Natural killer cell (primary cell): ENCODE data around the gene SLC12A8. TPM values are rescaled to one million over a fixed set of nuclear protein-coding genes. Genes with fewer than 3 reads are reported as not detected.

Source experiments
- ATAC-seq, 3 donors: fragments of 150-1000 bp in 2 of 3; fragments of 200-7000 bp in 1 of 3; cut with Tn5 transposase; 1 replicate in 1 of 3; 2 replicates in 2 of 3; pipeline ENCODE4 v1.10.0; 2021; ENCODE audit warnings: mild to moderate bottlenecking in 2 of 3, moderate library complexity in 2 of 3
- DNase-seq, 2 donors: peaks; one replicate each; pipeline versions ENCODE4 v3.0.0 to v3.0.0-alpha.2; 2013 to 2021; ENCODE audit warnings: mixed read lengths in 1 of 2
- H3K27ac ChIP-seq: one replicate; pipeline ENCODE4 v1.5.1; 2013; ENCODE audit warnings: mild to moderate bottlenecking, low read length
- H3K27me3 ChIP-seq: one replicate; pipeline ENCODE4 v1.6.1; 2013; ENCODE audit warnings: low read length; ENCODE audit not compliant: control insufficient read depth, insufficient read depth
- H3K36me3 ChIP-seq: one replicate; pipeline ENCODE4 v1.6.1; 2013; ENCODE audit warnings: low read length; ENCODE audit not compliant: control insufficient read depth, insufficient read depth
- H3K4me1 ChIP-seq: one replicate; pipeline ENCODE4 v1.6.1; 2013; ENCODE audit warnings: low read length; ENCODE audit not compliant: control insufficient read depth, insufficient read depth
- H3K4me3 ChIP-seq: one replicate; pipeline ENCODE4 v1.5.1; 2013; ENCODE audit warnings: low read length
- H3K9me3 ChIP-seq: one replicate; pipeline ENCODE4 v1.6.1; 2013; ENCODE audit warnings: low read length; ENCODE audit not compliant: control insufficient read depth, insufficient read depth
- H3K27ac Mint-ChIP-seq, 2 donors: one replicate each; pipeline ENCODE4 v1.8.0; 2022; ENCODE audit warnings: mild to moderate bottlenecking in 2 of 2, mixed read lengths in 2 of 2, moderate library complexity in 1 of 2
- H3K27me3 Mint-ChIP-seq, 2 donors: one replicate each; pipeline ENCODE4 v1.8.0; 2022; ENCODE audit warnings: low read depth in 2 of 2, mixed read lengths in 2 of 2
- H3K36me3 Mint-ChIP-seq: one replicate; pipeline ENCODE4 v1.8.0; 2022; ENCODE audit warnings: mixed read lengths
- H3K4me1 Mint-ChIP-seq, 2 donors: one replicate each; pipeline ENCODE4 v1.8.0; 2022; ENCODE audit warnings: mixed read lengths in 2 of 2
- H3K4me3 Mint-ChIP-seq: one replicate; pipeline ENCODE4 v1.8.0; 2022; ENCODE audit warnings: mild to moderate bottlenecking, moderate library complexity, mixed read lengths
- H3K9me3 Mint-ChIP-seq, 2 donors: one replicate each; pipeline ENCODE4 v1.8.0; 2022; ENCODE audit warnings: mixed read lengths in 2 of 2
- WGBS: methylation state at CpG from one replicate; pipeline ENCODE4 v1.1.7; 2013; ENCODE audit warnings: missing lambda C conversion rate; ENCODE audit not compliant: insufficient coverage; 5-methylcytosine and 5-hydroxymethylcytosine counted together
- intact Hi-C: fragments of 100-400 bp; cut with micrococcal nuclease; formaldehyde crosslinking; loops from one replicate; pipeline ENCODE4 v1.14.2; 2022
- total RNA-seq, 4 donors: library from RNA; stranded (reverse); fragments of 120-200 nt in 1 of 4; gene quantifications; one replicate each; pipeline versions ENCODE4 v1.2.3 to v1.2.4, GENCODE V29; 2013 to 2022
- TF ChIP-seq, protein P1 (sequence below): fragments of 200-600 bp; IDR thresholded peaks from one replicate; pipeline ENCODE4 v1.8.0; 2022; ENCODE audit warnings: antibody characterized with exemption

Gene SLC12A8
- total RNA-seq, 3 donors from 2014 or later (not counting 1 experiment from before 2014, with no cell fraction given), result 0.25 to 1.4 (median 0.61) TPM

DNA sequence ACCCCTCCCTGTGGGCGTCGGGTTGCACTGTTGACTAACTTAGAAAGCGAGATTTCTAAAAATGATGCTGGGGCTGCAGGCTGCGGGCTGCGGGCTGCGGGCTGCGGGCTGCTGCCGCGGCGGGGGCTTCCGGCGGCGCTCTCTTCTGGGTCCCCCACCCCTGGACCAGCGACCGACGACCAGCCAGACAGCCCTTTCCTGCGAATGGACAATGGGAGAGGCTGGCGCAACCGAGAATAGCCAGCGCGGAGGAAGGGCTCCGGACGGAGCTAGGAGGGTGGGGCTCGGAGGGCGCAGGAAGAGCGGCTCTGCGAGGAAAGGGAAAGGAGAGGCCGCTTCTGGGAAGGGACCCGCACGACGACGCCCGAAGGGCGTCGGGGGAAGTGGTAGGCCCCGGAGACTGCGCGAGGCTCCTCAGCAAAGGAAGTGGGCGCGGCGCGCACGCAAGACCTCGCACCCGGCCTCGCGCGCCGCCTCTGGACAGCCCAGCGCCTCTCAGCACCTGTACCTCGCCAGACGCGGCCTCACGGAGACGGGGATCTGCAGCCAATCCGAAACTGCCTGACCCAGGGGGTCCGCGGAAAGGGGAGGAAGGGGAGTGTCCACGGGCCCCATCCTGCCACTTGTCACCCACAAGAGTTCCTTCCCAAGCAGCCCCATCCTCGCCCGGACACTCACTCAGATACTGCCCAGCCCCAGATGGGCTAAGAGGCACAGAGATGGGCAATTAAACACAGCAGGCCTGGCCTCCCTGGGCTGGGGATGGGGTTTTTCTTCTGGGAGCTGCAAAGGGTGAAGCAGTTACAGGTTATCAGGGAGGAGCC lies 70.7 kb downstream of the SLC12A8 start:
- intact Hi-C loops, result loop anchor here (1.0 to 10.0 kb wide), 5 partner anchors 90 to 293 kb away; partner anchors contain the start of gene ZNF148
- Mint-ChIP-seq H3K27me3 (no peaks in the 10 kb centered on the region), H3K9me3 (no peaks in the 10 kb centered on the region), H3K36me3 (no peaks in the 10 kb centered on the region), H3K4me3 (peak overlapping the region; percentile 86), H3K27ac (peak overlapping the region; percentile 84 to 95), H3K4me1 (peaks cover 46 to 66% of the 10 kb centered on the region in 2 donors)
- TF ChIP-seq, protein P1, sequence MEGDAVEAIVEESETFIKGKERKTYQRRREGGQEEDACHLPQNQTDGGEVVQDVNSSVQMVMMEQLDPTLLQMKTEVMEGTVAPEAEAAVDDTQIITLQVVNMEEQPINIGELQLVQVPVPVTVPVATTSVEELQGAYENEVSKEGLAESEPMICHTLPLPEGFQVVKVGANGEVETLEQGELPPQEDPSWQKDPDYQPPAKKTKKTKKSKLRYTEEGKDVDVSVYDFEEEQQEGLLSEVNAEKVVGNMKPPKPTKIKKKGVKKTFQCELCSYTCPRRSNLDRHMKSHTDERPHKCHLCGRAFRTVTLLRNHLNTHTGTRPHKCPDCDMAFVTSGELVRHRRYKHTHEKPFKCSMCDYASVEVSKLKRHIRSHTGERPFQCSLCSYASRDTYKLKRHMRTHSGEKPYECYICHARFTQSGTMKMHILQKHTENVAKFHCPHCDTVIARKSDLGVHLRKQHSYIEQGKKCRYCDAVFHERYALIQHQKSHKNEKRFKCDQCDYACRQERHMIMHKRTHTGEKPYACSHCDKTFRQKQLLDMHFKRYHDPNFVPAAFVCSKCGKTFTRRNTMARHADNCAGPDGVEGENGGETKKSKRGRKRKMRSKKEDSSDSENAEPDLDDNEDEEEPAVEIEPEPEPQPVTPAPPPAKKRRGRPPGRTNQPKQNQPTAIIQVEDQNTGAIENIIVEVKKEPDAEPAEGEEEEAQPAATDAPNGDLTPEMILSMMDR, result peak; percentile 6
- H3K4me3 ChIP-seq, result peak overlapping the region; percentile 29
- peaks cover 57% of the 10 kb centered on the region for H3K4me1 ChIP-seq
- under 1% methylated on average over 61 of the region's 61 CpGs for WGBS
- H3K27me3 ChIP-seq, result no peaks in the 10 kb centered on the region
- H3K9me3 ChIP-seq, result no peaks in the 10 kb centered on the region
- DNase-seq, result peak; percentile 61 to 86
- no peaks in the 10 kb centered on the region for H3K36me3 ChIP-seq
- H3K27ac ChIP-seq, result peak overlapping the region; percentile 59
- ATAC-seq, result peak; percentile 87 to 91 (median 91)

GRCh38 chr3:125140818-125141595 lies 71.5 kb downstream of the SLC12A8 start:
- Mint-ChIP-seq H3K4me1 (peaks cover 49 to 70% of the 10 kb centered on the region in 2 donors), H3K9me3 (no peaks in the 10 kb centered on the region), H3K27ac (peak overlapping the region; percentile 84 to 95), H3K36me3 (no peaks in the 10 kb centered on the region), H3K27me3 (no peaks in the 10 kb centered on the region), H3K4me3 (peak overlapping the region; percentile 86)
- Histone ChIP-seq H3K27me3 (no peaks in the 10 kb centered on the region), H3K36me3 (no peaks in the 10 kb centered on the region), H3K4me1 (peaks cover 55% of the 10 kb centered on the region), H3K9me3 (no peaks in the 10 kb centered on the region), H3K27ac (peak overlapping the region; percentile 27), H3K4me3 (peak overlapping the region; percentile 29)
- WGBS, result 30% methylated on average over 19 of the region's 19 CpGs
- DNase-seq (peak in 1 of 2 donors; percentile 48), ATAC-seq (no peak)
- TF ChIP-seq, protein P1, result no peak
- intact Hi-C loops, result loop anchor here (1.0 to 10.0 kb wide), 5 partner anchors 89 to 294 kb away; partner anchors contain the start of gene ZNF148

GRCh38 chr3:125140011-125140817 lies 72.3 kb downstream of the SLC12A8 start:
- Mint-ChIP-seq H3K9me3 (no peaks in the 10 kb centered on the region), H3K27me3 (no peaks in the 10 kb centered on the region), H3K36me3 (no peaks in the 10 kb centered on the region), H3K27ac (no peak overlapping the region), H3K4me3 (peak overlapping the region; percentile 86), H3K4me1 (peaks cover 49 to 70% of the 10 kb centered on the region in 2 donors)
- TF ChIP-seq, protein P1, result no peak
- Histone ChIP-seq H3K27me3 (no peaks in the 10 kb centered on the region), H3K27ac (no peak overlapping the region), H3K9me3 (no peaks in the 10 kb centered on the region), H3K4me1 (peaks cover 56% of the 10 kb centered on the region), H3K4me3 (no peak overlapping the region), H3K36me3 (no peaks in the 10 kb centered on the region)
- ATAC-seq, result no peak
- 97% methylated on average over 12 of the region's 12 CpGs for WGBS
- DNase-seq, result no peak
- intact Hi-C loops, result loop anchor here (10.0 kb wide), 3 partner anchors 215 to 295 kb away; partner anchors contain the start of gene ZNF148
